HS-5 (cell line): Measurements from ENCODE around the gene PSMG2.

ENCODE experiments used
- DNase-seq: peaks from one replicate; pipeline ENCODE4 v3.0.0-alpha.2; 2012; ENCODE audit warnings: low read depth

PSMG2 gene

DNA sequence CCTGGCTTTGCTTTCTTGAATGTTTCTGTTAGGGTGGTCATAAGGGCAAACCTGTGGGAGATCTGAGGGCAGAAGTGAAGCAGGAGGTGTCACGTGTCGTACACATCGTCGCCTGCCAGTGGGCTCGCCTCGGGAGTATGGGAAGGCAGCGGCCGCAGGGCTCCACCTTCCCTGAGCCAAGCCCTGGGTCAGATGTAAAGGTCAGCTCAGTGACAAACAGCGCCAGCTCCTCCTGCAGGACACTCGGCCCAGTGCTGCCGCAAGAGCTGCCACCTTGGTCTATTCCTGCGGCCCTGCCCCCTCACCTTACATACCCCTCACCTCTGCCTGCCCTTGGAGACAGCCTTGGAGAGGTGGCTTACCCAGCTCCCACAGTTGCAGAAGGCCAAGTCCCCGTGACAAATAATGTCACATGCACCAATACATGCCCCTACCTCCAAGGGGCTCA, 64.2 kb downstream of the PSMG2 start:
- DNase-seq, result no peak

DNA sequence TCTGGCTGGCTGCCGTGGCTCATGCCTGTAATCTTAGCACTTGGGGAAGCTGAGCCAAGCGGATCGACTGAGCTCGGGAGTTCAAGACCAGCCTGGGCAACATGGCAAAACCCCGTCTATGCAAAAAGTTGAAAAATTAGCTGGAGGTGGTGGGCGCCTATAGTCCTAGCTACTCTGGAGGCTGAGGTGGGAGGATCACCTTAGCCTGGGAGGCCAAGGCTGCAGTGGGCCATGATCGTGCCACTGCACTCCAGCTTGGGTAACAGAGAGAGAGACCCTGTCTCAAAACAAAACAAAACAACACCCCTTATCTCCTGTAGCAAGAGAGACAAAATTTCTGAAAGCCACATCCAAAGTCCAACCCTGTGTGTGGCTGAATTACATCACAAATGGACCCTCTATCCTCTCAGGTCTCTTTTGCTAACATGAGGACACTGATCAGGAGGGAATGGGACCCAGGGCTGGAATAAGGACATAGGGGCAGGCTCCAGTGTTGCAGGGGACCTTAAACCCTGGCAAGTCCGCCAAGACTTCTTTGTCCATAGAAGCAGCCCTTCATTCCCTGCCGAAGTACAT, 64.8 kb downstream of the PSMG2 start:
- no peak for DNase-seq

DNA sequence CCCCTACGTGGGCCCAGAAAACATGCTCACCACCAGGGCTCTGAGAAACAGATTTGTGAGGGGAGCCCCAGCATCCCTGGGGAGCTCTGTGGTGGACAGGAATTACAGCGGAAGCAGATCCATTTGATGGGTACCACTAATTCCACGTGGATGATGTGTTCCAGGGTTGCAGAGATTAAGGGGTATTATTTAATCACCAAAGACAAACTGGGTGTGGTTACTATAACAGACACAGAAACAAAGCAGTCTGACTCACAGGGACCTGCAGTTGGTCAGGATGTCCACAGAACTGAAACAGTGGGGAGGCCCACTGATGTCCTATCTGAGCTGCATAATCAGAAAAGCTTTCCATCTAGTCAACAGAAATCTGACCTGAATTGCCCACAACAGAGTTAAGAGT, 65.8 kb downstream of the PSMG2 start:
- DNase-seq, result peak; percentile 33

DNA sequence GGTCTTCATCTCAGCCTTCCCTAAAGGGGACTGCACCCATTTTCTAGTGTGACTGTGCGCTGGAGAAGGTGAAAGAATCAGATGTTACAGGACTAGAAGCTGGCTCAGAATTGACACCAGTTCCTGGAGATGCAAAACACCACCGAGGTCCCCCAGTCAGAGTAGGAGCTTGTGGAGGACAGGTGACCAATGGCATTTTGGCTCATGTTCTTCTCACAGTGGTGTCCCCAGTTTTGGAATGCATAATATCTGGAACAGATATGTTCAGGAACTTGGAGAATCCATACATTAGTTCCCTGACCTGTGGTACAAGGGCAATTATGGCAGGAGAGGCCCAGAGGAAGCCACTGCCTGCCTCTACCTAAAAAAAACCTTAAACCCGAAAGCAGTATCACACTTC, 66.3 kb downstream of the PSMG2 start:
- no peak for DNase-seq

DNA sequence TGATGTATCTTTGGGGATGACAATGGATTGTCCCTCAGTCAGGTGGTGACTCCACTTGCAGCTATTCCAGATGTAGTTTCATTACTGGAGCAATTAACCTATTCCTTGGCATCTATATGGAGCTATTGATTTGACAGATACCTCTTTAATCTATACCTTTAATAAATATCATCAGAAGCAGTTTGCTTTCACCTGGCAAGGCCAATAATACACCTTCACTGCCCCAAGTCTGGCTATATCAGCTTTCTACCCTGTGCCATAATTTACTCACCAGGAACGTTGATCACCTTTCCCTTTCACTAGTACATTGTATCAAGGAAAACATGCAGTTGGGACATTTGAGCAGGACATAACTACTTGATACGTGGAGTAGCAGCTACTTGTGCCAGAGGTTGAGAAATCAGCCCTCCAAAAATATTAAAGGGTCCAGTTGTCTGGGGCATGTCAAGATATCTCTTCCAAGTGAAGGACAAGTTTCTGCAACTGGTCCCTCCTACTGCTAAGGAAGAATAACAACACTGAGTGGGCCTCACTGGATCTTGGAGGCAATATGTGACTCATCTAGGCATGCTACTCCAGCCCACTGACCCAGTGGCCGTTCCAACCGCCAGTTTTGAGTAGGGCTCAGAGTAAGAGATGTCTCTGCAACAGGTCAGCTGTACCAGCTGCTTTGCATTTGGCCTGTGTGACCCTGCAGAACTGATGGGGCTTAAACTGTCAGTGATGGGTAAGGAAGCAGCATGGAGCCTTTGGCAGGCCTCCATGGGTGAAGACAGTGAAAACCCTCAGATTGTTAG, 67.0 kb downstream of the PSMG2 start:
- DNase-seq, result no peak

DNA sequence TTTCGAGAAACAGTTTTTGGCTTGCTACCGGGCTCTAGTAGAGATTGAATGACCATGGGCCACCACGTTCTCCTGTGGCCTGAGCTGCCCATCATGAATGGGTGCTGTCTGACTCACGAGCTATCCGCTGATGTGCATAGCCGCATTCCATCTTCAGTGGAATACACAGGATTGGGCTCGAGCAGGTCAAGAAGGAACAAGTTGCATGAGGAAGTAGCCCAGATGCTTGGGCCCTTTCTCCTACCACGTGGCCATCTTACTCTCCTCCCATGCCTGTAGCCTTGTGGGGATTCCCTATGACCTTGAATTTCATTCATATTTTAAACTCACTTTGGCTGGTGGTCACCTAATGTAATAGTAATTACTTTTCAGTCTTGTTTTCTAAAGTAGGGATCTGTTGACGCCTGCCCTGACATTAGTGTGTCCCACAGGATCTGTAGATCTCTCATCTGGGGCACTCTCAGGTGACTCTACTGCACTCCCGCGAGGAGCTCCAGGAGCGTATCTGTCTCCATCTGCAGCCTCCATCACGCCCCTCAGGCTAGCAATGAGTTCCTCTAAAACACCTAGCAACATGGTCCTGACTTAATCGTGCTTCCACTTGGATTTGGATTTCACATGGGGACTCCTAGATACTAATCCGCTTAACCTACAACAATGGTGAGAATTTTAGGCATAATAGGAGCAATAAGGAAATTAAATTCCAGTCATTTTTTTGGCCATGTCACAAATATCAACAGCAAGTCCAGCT, 67.8 kb downstream of the PSMG2 start:
- no peak for DNase-seq

DNA sequence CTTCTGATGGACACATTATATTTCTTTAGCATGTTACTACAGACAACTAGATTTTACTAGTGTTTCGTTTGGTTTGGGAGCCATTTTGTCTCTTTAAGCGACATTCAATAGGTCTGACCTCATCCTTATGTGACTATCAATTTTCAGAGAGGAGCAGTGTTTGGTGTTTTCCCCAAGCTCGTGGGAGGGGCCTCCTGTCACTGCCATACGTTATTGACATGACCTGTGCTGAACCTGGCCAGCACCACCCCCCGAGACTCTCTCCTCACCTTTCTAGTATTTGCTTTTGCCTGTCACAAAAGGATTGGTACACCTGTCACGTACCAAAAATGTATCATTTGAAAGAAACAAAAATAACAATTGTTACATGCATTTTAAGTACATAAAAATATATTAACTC, 69.3 kb downstream of the PSMG2 start:
- no peak for DNase-seq

DNA sequence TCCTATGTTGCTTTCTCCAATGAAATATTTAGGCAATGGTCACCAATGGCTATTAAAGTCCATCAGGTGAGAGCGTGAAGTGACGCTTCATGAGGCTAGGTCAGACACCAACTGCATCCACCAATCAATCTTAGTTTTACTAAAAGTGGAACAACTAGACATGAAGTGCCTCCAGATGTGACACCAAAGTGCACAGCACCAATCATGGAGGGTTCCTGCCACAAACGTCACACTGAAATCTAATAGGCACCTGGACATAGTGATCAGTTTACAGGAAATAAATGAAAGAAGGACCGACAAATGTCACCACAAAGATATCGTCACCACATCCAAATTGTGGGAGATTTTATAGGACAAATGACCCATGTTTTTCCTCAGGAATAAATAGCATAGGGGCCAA, 70.5 kb downstream of the PSMG2 start:
- DNase-seq, result no peak

DNA sequence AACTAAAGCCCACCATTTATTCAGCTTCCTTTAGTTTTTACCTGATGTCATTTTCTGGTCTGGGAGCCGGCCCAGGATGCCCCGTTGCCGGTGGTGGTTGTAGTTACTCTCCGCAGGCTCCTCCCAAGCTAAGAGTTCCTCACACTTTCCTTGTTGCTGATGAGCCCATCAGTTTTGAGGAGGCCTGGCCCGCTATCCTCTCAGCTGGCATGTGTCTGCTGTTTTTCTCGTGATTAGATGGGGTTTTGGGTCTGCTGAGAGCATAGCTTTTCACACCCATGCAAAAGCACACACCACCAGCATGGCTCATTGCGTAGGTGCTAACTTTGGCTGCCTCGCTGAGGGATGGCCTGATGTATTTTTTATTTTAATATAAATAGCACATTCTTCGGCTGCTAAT, 72.1 kb downstream of the PSMG2 start:
- DNase-seq, result no peak
